ENCODE results near the gene KLHDC9.

Gene KLHDC9

GRCh38 chr1:161070761-161071160 is 27.4 kb upstream of the KLHDC9 start:
- H3K27ac ChIP-seq (replicated peaks): peak overlapping the region; percentile 95
- TF ChIP-seq SPI1 (IDR thresholded peaks at IDR 0.05; ENCODE audit: borderline replicate concordance, low read depth): no peak
- TF ChIP-seq, protein P1, sequence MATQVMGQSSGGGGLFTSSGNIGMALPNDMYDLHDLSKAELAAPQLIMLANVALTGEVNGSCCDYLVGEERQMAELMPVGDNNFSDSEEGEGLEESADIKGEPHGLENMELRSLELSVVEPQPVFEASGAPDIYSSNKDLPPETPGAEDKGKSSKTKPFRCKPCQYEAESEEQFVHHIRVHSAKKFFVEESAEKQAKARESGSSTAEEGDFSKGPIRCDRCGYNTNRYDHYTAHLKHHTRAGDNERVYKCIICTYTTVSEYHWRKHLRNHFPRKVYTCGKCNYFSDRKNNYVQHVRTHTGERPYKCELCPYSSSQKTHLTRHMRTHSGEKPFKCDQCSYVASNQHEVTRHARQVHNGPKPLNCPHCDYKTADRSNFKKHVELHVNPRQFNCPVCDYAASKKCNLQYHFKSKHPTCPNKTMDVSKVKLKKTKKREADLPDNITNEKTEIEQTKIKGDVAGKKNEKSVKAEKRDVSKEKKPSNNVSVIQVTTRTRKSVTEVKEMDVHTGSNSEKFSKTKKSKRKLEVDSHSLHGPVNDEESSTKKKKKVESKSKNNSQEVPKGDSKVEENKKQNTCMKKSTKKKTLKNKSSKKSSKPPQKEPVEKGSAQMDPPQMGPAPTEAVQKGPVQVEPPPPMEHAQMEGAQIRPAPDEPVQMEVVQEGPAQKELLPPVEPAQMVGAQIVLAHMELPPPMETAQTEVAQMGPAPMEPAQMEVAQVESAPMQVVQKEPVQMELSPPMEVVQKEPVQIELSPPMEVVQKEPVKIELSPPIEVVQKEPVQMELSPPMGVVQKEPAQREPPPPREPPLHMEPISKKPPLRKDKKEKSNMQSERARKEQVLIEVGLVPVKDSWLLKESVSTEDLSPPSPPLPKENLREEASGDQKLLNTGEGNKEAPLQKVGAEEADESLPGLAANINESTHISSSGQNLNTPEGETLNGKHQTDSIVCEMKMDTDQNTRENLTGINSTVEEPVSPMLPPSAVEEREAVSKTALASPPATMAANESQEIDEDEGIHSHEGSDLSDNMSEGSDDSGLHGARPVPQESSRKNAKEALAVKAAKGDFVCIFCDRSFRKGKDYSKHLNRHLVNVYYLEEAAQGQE (IDR thresholded peaks at IDR 0.05; ENCODE audit: insufficient replicate concordance, low read depth): no peak
- no peak for TF ChIP-seq GABPA (IDR thresholded peaks at IDR 0.05; ENCODE audit: low read depth)
- TF ChIP-seq CTCF (IDR thresholded peaks at IDR 0.05; ENCODE audit: insufficient read depth, low read length): no peak
- no peak for TF ChIP-seq POLR2AphosphoS5 (IDR thresholded peaks at IDR 0.05; ENCODE audit: low read depth)
- H3K27me3 ChIP-seq (ENCODE audit: insufficient read depth, poor library complexity, severe bottlenecking): no peaks in the 10 kb centered on the region
- no peak for DNase-seq (ENCODE audit: low read depth in 1 of 2, low spot score in 1 of 2)
- no peak overlapping the region for H3K4me3 ChIP-seq (replicated peaks; ENCODE audit: insufficient read depth, low read length)

DNA sequence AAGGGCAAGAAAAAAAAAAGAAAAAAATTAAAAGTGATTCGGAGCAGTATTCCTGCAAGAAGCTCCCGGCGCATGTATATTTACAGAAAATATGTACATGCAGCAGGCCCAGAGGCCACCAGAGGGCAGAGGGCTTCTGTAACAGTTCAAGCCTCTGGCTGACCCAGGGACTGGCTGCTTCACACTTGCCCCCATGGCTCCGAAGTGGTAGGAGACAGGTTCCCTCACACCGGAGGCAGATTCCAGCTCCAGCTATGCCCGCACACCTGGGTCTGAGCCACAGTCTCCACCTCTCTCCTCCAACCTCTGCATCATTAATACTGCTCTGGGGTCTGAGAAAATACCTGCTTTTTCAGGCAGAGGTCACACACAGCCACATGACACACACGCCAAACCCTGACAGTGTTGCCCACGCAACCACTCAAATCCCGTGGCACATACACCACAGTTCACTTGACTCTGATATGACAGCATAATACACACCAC is 26.2 kb upstream of the KLHDC9 start:
- TF ChIP-seq POLR2AphosphoS5 (IDR thresholded peaks at IDR 0.05; ENCODE audit: low read depth) (no peak), GABPA (IDR thresholded peaks at IDR 0.05; ENCODE audit: low read depth) (no peak), SPI1 (IDR thresholded peaks at IDR 0.05; ENCODE audit: borderline replicate concordance, low read depth) (no peak), CTCF (IDR thresholded peaks at IDR 0.05; ENCODE audit: insufficient read depth, low read length) (peak; percentile 77)
- TF ChIP-seq, protein P1 (IDR thresholded peaks at IDR 0.05; ENCODE audit: insufficient replicate concordance, low read depth): no peak
- Histone ChIP-seq H3K27ac (replicated peaks) (no peak overlapping the region; the same call in 1 of the 2 replicates), H3K27me3 (ENCODE audit: insufficient read depth, poor library complexity, severe bottlenecking) (no peaks in the 10 kb centered on the region), H3K4me3 (replicated peaks; ENCODE audit: insufficient read depth, low read length) (no peak overlapping the region)
- peak; percentile 38 to 67 for DNase-seq (ENCODE audit: low read depth in 1 of 2, low spot score in 1 of 2)

DNA sequence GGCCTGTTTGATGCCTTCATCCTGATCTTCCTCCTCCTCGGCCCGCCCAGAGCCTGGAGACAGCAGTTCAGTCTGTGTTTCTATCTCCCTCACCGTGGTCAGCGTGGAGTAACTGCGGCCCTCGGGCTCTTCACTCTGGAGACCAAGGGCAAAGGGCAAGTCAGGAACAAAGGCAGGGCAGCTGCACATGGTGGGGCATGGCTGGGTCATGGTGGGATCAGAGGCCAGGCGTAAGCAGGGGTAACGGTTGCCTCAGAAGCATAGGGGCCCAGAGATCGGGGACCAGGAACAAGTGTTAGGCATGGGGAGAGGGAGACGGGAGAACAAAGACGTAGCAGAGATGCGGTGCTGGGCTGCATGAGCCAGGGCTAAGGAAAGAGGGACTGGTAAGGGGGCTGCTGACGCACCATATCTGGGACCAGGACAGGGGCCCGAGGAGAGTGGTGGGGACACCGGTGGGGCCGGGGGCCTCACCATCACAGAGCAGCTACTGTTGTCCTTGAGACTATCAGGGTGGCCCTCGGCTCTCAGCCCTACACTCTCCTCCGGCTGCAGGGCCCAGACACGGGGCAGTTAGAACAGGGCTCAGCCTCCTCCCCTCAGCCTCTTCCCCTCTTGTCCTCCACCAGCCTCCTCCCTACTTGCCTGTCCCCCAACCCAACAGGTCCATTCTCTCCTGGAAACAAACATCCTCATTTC is 25.3 kb upstream of the KLHDC9 start:
- no peaks in the 10 kb centered on the region for H3K27me3 ChIP-seq (ENCODE audit: insufficient read depth, poor library complexity, severe bottlenecking)
- no peak overlapping the region for H3K4me3 ChIP-seq (replicated peaks; ENCODE audit: insufficient read depth, low read length)
- TF ChIP-seq CTCF (IDR thresholded peaks at IDR 0.05; ENCODE audit: insufficient read depth, low read length) (no peak), GABPA (IDR thresholded peaks at IDR 0.05; ENCODE audit: low read depth) (no peak), SPI1 (IDR thresholded peaks at IDR 0.05; ENCODE audit: borderline replicate concordance, low read depth) (no peak), POLR2AphosphoS5 (IDR thresholded peaks at IDR 0.05; ENCODE audit: low read depth) (no peak)
- TF ChIP-seq, protein P1 (IDR thresholded peaks at IDR 0.05; ENCODE audit: insufficient replicate concordance, low read depth): no peak
- DNase-seq (ENCODE audit: low read depth in 1 of 2, low spot score in 1 of 2): no peak
- no peak overlapping the region for H3K27ac ChIP-seq (replicated peaks)

Measured in HL-60 (cell line).